ENCODE results near the gene PLCZ1. TPM values are rescaled to one million over a fixed set of nuclear protein-coding genes. Genes with fewer than 3 reads are reported as not detected.

Gene PLCZ1
- total RNA-seq, 2 donors from 2014 or later: not detected

GRCh38 chr12:18644564-18644963, 93.2 kb downstream of the PLCZ1 start:
- no peaks in the 10 kb centered on the region for H3K36me3 ChIP-seq
- DNase-seq (ENCODE audit: low spot score): no peak
- H3K4me1 ChIP-seq: peaks cover 0 to 4% of the 10 kb centered on the region in 2 donors
- H3K27me3 ChIP-seq: no peaks in the 10 kb centered on the region
- no peak overlapping the region for H3K27ac ChIP-seq
- no peak overlapping the region for H3K4me3 ChIP-seq
- H3K9me3 ChIP-seq: no peaks in the 10 kb centered on the region
- TF ChIP-seq CTCF (IDR thresholded peaks at IDR 0.05): no peak

GRCh38 chr12:18643681-18644080, 94.1 kb downstream of the PLCZ1 start:
- no peak for TF ChIP-seq CTCF (IDR thresholded peaks at IDR 0.05)
- Histone ChIP-seq H3K27ac (no peak overlapping the region), H3K9me3 (no peaks in the 10 kb centered on the region), H3K4me1 (peaks cover 0 to 4% of the 10 kb centered on the region in 2 donors), H3K27me3 (no peaks in the 10 kb centered on the region), H3K4me3 (no peak overlapping the region), H3K36me3 (no peaks in the 10 kb centered on the region)
- no peak for DNase-seq (ENCODE audit: low spot score)

- Histone ChIP-seq H3K36me3 (no peaks in the 10 kb centered on the region), H3K4me1 (peaks cover 0 to 4% of the 10 kb centered on the region in 2 donors), H3K27me3 (no peaks in the 10 kb centered on the region), H3K4me3 (no peak overlapping the region), H3K27ac (no peak overlapping the region), H3K9me3 (no peaks in the 10 kb centered on the region)
- DNase-seq (ENCODE audit: low spot score): no peak
- TF ChIP-seq CTCF (IDR thresholded peaks at IDR 0.05): no peak
Observed at GRCh38 chr12:18640321-18640955, 97.4 kb downstream of the PLCZ1 start.

GRCh38 chr12:18634382-18634781, 103.4 kb downstream of the PLCZ1 start:
- H3K4me1 ChIP-seq: no peaks in the 10 kb centered on the region
- TF ChIP-seq CTCF (IDR thresholded peaks at IDR 0.05): no peak
- no peaks in the 10 kb centered on the region for H3K36me3 ChIP-seq
- H3K27me3 ChIP-seq: no peaks in the 10 kb centered on the region
- H3K9me3 ChIP-seq: no peaks in the 10 kb centered on the region
- H3K4me3 ChIP-seq: no peak overlapping the region
- H3K27ac ChIP-seq: no peak overlapping the region
- no peak for DNase-seq (ENCODE audit: low spot score)

Other genes starting within 250 kb of the PLCZ1 start
- gene CAPZA3, start 107 bp upstream of the PLCZ1 start, total RNA-seq: not detected